Hematopoietic multipotent progenitor cell treated with erythropoietin and hydrocortisone succinate and interleukin-3 and kit ligand, for 6 days (in vitro differentiated cells): ENCODE data around the gene SNX3.
"Not testable (repeated sequence)": the region's sequence is repeated elsewhere in the genome, so short reads cannot be mapped to it uniquely, and the experiment has no call there.

Source experiments
- DNase-seq: peaks from one replicate; pipeline ENCODE4 v3.0.0-alpha.2; 2015

The SNX3 gene

DNA sequence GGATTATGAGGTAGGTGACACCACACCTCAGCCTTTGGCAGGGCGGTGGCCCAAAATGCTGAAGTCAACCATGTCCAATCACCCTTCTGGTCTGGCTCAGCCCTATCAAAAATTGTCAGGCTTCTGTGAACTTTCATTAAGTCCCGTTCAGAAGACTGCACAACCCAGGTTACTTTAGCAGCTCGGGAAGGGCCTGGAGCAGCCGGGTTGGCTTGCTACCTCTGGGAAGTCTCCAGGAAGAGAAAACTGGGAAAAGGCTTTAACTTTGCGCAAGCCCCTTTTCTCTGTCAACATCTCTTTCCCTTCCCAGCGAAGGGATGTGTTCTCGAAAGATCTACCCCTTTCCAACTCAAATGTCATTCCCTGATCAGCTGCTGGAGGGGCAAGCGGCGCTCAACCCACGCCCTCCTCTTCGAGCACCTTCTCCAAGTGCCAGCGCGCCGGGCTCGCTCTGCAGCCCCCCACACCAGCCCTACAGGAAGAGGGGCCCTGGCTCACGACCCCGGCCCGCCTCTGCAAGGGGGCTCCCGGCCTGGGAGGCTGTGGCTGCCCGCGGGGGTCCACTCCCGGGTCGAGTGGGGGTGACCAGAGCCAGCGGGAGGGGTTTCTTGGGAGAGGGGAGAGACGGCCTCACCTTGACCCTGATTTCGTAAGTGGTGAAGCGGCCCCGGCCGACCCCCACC lies 573 bp downstream of the SNX3 start:
- peak; percentile 92 for DNase-seq

DNA sequence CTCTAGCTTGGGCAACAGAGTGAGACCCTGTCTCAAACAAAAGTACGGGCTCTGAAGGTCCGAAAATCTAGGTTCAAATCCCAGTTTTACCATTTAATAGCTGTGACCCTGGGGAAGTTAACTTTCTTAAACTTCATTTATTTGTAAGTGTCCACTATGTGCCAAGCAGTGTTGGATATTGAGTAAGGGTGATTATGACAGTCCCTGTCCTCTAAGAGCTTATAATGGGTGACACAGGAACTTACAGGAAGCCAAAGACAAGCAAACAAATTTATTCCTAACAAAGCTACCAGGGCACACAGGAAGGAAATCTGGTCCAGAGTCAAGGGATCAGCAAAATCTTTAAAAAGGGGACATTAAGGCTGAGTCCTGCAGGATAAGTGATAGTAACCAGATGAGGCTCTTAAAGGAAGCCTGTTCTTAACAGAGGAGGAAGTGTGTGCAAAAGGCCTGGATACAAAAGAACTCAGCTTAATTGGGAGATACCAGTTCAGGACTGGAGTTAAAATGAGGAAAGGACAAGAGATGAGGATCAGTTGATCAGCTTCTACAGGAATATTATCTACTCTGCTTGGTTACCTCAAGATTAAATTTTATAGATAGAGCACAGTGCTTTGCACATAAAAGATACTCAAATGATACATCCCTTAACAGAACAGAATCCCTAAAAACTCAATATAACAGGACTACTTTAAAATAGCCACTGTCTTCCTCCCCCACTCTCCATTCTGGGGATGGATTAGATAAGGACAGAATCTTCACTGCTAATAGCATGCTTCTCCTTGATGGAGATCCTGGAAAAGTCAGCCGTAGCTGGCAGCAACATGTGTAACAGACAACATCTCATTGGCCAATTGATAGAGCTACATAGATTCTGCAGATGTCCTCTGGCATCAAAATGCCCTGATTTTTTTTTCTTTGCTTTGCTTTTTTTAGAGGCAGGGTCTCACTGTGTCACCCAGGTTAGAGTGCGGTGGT lies 6.1 kb downstream of the SNX3 start:
- no peak for DNase-seq

DNA sequence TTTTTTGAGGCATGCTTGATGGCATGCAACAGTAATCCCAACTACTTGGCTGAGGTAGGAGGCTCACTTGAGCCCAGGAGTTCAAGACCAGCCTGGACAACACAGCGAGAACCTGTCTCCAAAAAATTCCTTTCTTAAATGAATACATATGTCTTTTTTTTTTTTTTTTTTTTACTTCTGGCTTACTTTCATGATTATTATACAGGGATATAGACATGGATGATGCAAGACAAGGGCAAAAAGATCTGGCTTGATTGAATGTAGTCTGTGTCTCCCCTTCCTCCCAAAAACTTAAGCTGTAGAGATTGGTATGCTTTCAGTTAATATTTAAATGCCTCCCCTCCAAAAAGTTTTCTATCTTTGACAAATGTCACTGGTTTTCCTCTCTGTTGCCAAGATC lies 7.6 kb downstream of the SNX3 start:
- DNase-seq = no peak

DNA sequence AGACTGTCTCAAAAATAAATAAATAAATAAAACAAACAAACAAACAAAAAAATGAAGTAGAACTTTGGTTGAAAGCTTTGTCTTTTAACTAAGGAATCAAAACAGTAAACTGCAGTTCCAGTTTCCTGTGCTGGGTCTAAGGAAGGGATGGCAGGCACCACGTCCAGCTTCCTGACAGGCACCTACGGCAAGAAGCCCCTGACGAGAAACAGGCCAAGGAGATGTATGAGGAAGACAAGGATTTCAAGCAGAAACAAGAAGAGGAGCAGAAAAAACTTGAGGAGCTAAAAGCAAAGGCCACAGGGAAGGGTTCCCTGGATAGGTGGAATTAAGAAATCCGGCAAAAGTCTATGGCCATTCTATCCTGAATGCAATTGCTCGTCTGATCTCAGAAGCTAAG lies 8.8 kb downstream of the SNX3 start:
- no peak for DNase-seq

DNA sequence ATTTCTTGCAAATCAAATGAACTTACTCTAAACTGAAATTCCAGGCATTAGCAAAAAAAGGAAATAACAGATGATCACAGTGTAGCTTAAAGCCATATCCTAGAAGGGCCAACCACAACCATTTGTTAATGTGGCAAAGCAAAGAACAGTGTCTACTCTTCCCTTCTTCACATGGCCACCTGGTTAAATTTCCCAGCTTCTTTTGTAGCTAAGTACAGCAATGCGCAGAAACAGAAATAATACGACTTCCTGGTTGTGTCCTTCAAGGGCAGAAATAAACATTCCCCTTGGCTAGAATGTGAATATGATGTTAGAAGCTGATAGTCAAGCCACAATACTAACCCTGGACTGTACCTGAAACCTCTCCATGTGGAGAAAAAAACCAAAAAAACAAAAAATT lies 9.6 kb downstream of the SNX3 start:
- no peak for DNase-seq

DNA sequence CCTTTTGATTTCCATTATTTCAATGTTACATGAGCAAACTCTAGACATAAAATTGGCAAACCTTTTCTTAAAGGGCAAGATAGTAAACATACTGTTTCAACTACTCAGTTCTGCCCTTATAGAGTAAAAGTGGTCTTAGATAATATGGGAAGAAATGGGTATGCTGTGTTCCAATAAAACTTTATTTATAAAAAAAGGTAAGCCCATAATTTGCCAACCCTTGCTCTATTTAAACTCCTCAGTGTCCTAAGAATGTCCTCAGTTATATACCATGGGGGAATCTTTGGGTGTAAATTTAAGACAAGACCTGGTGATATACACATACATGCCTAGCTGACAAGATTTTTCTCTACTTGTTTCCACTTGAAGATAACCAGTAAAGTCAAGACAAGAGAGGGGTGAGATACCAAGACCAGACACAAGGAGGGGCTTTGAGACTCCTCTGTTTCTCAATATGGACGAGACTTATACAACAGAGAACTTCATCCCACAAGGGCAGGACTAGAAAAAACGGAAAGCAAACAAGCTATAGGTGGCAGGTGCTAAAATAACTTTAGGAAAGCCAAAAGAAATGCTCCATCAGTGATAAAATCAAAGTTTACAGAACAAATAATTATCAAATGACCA lies 10.5 kb downstream of the SNX3 start:
- peak; percentile 69 for DNase-seq

DNA sequence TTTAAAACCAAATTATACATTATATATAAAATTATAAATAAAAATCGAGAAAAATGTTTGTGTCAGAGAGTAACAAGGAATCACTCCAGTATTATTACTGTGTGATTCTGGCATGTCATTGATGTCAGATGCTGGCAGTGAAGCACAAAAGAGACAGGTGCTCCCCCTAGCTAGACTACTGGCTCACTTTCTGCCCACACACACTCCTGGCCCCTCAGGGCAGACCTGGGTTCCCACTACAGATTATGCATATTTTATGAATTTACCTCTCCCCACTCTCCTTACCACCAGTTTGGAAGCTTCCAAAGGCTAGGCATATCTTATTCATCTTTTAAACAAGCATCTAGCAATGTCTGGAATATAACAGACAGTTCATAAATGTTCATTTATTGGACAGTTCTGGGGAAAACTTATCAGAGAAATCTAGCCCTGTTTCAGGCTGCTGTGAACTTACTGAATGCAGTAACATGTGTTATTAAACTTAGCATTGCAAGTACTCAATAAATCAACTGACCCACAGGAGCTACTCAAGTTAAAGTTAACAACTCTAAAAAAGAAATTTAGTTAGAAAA lies 12.8 kb downstream of the SNX3 start:
- no peak for DNase-seq

DNA sequence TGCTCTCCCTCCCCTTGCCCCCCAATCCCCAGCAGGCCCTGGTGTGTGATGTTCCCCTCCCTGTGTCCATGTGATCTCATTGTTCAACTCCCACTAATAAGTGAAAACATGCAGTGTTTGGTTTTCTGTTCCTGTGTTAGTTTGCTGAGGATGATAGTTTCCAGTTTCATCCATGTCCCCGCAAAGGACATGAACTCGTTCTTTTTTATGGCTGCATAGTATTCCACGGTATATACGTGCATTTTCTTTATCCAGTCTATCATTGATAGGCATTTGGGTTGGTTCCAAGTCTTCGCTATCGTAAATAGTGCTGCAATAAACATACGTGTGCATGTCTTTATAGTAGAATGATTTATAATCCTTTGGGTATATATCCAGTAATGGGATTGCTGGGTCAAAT lies 15.7 kb downstream of the SNX3 start:
- not testable (repeated sequence) for DNase-seq

DNA sequence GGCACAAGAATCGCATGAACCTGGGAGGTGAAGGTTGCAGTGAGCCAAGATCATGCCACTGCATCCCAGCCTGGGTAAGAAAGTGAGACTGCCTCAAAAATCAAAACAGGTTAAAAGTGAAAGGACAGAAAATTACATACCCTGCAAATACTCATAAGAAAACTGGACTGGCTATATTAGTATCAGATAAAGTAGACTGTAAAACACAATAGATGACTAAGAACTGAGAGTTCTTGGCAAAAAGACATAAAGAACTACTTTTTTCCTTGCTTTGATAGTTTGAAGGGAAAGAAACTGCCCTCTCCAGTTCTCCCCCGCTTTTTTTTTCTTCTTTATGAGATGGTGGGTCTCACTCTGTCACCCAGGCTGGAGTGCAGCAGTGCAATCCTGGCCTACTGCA lies 17.0 kb downstream of the SNX3 start:
- no peak for DNase-seq

DNA sequence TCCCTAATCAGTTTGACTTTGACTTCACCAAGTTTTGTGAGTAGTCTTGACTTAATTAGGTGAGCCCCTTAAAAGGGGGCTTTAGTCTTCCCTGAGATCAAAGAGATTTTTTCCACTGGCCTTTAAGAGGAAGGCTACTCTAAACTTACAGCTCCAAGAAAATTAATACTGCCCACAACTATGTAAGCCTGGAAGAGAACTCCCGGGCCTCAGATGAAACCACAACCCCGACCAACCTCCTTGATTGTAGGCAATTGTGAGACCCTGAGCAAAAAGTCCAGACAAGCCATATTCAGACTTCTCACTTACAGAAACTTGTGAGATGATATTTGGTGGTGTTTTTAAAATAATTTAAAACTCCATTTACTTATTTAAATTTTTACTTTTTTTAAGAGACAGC lies 18.1 kb downstream of the SNX3 start:
- no peak for DNase-seq

DNA sequence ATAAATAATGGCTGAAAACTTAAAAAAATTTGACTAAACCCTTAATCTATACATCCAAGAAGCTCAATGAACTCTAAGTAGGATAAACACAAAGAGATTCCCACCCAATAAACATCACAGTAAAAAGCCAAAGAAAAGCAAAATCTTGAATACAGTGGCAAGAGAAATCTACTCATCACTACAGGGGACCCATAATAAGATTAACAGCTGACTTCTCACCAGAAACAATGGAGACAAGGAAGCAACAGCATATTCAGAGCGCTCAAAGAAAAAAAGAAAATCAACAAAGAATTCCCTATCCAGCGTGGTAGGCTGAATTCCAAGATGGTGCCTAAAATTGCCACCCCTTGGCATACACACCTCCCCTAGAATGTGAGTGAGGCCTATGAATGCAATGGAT lies 18.6 kb downstream of the SNX3 start:
- DNase-seq = no peak

DNA sequence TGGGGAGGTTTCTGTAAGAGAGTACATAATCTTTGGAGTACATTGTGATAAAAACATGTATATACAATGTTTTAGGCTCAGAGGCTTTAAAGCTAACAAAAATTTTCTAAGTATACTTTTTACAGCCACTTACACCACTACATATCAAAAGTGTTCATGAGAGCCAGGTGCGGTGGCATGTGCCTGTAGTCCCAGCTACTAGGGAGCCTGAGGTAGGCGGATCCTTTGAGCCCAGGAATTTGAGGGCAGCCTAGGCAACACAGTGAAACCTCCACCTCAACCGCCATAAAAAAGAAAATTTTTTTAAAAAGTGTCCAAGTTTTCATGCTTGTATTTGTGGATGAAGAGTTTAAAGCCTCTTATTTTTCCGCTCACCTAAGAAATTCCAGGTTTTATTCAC lies 22.5 kb downstream of the SNX3 start:
- no peak for DNase-seq

DNA sequence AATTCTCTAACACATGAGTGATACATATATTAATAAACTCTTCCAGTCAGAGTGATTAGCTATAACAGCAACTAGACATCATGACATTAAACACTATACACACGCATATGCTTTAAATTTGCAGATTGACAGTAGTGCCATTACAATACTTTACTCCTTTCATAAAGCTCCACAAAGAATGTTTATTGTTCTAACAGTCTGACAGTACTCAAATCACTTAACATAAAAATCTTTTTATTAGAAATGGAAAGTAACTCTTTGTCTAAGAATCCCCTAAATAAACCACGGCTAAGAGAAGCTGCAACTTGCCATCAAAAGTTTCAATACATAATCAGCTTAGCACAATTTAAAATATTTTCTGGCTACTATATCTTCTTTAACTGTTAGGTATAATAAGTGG lies 24.0 kb downstream of the SNX3 start:
- DNase-seq = no peak

DNA sequence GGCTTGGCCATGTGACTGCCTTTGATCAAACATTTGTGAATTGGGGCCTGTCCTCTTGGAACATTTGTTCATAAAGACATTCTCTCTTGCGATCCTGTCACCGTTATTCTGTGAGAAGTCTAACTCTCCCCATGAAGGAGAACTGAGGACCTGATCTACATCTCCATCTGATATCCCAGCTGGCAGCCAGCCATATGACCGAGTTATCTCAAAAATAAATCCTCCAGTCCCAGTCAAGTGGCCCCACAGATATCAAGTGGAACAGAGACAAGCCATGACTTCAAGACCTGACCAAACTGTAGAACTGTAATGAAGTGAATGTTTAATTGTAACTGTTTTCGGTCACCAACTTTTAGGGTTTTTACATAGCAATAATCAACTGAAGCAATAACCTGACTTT lies 25.7 kb downstream of the SNX3 start:
- peak; percentile 52 for DNase-seq

DNA sequence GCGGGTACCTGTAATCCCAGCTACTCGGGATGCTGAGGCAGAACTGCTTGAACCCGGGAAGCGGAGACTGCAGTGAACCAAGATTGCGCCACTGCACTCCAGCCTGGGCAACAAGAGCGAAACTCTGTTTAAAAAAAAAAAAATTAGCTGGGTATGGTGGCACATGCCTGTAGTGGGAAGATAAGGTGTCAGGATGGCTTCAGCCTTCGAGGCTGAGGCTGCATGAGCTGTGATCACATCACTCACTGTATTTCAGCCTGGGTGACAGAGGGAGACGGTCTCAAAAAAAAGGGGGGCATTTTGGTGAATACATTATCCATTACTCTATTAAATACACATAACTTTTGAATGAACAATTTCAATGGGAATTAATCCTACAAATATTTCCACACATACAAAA lies 32.4 kb downstream of the SNX3 start:
- peak; percentile 93 for DNase-seq

DNA sequence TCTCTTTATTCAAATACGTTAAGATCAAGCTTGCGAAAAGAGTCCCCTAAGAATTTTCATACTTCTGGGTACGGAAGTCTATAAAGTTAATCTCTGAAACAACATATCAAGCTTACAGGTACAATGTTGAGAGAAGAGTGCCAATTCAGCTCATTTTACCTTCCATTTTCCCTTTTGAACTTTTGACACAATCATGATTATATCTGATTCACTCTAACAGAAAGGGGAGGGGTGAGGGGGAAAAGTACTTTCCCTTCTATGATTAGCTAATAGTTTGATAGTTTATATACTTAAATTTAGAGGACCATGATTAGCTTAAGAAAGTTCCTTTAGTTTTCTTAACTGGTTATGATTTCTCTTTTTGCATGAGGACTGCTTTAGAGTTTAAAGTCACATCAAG lies 33.5 kb downstream of the SNX3 start:
- DNase-seq = no peak

DNA sequence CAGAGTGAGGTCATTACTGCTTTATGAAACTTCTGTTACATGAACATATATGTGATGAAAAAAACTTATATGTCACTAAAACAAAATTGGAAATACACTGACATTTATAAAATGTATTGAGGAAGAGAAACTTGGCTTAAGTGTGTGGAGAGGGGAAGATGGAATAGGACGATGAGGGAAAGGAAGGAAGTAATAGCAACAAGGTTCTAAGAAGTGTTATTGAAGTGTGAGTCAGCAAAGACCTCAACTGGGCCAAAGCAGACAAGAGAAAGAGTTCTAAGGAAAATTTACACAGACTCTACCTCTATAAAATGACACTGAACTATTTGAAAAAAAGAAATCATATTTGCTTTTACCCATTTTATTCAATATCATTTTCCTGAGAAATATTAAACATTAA lies 38.3 kb downstream of the SNX3 start:
- DNase-seq = no peak

DNA sequence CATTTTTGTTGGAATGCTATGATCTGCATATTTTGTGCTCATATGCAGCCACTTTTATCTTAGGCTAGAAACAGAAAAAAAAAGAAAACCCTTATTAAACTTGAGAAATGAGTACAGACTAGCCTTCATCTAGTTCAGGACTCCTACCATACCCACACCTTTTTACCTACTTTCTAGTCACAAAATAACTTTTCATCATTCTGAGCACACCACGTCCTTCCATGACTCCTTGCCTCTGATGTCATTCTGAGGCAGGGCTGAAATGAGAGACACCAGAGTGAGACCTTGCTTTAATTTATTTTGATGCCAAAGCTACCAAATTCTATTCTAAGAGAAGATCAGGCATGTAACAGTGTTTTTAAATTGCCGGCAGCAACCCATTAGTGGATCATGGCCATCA lies 38.8 kb downstream of the SNX3 start:
- DNase-seq = no peak

DNA sequence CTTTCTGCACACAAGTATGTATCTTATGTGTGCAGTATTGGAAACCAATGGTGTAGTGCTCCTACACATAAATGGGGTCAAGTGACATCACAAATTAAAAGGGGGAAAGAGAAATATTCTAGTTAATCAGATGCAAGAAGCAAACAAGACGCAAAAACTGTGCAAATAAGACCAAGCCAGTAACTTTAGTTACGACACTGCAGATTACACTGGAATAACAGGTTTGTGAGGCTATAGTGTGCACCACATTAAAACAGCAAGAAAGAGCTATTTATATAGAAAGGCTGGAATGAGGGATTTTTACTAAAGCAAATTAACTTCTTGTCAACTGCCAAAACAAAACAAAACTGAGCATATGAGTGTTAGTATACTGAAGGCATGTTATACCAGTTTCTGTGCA lies 49.2 kb downstream of the SNX3 start:
- DNase-seq = no peak

DNA sequence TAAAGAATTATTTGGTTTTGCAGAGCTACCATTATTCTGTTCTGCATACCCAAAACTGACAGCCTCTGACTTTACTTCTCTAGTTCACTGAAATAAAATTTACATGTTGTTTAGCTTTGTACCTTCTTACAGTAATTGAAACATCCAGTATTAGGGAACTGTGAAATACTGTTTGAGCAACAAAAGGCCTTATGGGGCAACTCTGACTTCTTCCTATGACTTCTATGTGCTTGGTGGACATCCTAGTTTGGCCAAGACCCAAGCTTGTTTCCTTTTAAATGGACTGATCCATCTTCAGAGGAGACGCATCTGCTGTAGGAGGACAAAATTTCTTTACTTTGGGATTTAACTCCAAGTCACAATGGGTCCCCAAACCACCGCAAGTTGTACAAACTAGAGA lies 50.3 kb downstream of the SNX3 start:
- DNase-seq = no peak

DNA sequence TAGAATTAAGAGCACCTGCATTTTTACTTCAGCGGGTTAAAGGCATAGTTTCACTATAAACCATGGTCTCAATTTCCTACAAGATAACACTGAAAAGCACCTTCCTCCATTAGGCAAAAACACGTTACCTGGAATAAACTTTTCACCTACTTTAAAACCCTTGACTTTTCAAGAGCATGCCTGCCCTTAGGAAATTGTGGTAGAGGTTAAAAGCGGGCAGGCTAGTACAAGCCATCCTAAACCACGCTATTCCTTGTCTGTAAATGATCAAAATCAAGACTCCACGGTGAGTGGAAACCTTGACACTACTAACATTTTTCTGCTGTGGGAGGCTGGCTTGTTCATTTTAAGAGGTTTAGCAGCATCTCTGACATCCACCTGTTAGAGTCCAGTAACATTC lies 51.1 kb downstream of the SNX3 start:
- no peak for DNase-seq

DNA sequence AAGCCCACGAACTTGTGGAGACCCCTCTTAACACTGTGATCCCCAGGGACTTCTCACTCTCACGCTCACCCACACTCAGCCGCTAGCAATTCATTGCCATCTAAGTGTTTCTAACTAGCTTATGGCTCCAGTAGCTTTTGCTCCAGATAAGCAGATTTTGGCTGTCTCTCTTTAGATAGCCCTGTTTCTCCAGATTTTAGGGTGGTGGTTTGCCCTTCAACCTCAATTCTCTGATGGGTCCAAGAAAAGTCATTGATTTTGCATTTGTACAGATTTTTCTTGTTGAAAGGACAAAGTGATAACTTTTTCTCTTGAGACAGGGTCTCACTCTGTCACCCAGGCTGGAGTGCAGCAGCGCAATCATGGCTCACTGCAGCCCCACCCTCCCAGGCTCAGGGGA lies 53.8 kb downstream of the SNX3 start:
- peak; percentile 21 for DNase-seq
